ENCODE measurements around the gene ARHGEF12. TPM values are rescaled to one million over a fixed set of nuclear protein-coding genes. Genes with fewer than 3 reads are reported as not detected.

Gene ARHGEF12, protein sequence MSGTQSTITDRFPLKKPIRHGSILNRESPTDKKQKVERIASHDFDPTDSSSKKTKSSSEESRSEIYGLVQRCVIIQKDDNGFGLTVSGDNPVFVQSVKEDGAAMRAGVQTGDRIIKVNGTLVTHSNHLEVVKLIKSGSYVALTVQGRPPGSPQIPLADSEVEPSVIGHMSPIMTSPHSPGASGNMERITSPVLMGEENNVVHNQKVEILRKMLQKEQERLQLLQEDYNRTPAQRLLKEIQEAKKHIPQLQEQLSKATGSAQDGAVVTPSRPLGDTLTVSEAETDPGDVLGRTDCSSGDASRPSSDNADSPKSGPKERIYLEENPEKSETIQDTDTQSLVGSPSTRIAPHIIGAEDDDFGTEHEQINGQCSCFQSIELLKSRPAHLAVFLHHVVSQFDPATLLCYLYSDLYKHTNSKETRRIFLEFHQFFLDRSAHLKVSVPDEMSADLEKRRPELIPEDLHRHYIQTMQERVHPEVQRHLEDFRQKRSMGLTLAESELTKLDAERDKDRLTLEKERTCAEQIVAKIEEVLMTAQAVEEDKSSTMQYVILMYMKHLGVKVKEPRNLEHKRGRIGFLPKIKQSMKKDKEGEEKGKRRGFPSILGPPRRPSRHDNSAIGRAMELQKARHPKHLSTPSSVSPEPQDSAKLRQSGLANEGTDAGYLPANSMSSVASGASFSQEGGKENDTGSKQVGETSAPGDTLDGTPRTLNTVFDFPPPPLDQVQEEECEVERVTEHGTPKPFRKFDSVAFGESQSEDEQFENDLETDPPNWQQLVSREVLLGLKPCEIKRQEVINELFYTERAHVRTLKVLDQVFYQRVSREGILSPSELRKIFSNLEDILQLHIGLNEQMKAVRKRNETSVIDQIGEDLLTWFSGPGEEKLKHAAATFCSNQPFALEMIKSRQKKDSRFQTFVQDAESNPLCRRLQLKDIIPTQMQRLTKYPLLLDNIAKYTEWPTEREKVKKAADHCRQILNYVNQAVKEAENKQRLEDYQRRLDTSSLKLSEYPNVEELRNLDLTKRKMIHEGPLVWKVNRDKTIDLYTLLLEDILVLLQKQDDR (N-terminal part only)
- 27.3 and 29.7 TPM in 2 replicates for total RNA-seq (2014; rRNA removed; shearing (Covaris generic))
- 21.2 and 33.1 TPM in 2 replicates for polyA plus RNA-seq (2015; cell fraction: cytosol; rRNA removed)
- 19.6 and 21.7 TPM in 2 replicates for polyA plus RNA-seq (2015; cell fraction: nucleus; rRNA removed)

DNA sequence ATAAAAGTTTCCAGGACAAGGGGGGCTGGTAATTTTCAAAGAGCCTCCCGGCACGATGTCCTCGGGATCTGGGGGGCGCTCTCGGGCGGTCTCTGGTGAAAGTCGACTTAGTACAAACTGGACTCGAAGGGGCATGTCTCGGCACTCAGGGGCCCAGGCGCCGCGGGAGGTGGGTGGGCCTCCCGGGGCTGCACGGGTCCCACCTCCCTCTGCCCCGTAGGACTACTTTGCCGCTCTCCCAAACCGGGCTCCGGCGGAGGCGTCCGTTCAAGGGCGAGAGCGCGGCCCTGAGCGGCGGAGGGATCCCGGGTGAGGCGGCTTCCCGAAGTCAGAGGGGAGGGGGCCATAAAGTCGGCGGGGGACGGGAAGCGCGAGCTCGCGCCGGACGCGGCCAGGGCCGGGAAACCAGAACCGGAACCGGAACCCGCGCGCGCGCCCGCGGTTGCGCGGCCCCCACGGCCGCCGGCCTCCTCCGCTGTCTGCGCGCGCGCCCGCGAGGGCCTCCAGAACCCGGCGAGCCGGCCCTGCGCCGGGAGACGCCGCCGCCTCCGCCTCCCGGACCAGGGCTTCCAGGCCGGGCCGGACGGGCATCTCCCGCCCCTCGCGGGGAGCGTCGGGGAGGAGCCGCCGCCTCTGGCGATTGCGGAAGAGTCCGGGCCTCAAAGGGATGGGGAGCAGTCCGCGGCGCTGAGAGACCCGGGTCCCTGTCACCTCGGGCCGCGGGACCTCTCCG, at the start of gene ARHGEF12:
TSS of gene ARHGEF12 (plus strand) at position 506 of the 733 bp plus-strand sequence. CDS start 831 bp downstream, outside the sequence.
- in situ Hi-C loops (cut with HindIII; ENCODE audit: low pct_unique_long_range_greater_than_20kb, low sequenced_read_pairs): no loop called here

GRCh38 chr11:120288021-120288420, 48.2 kb upstream of the ARHGEF12 start:
- DNase-seq (ENCODE audit: low read depth, low spot score): no peak
- in situ Hi-C loops (cut with HindIII; ENCODE audit: low pct_unique_long_range_greater_than_20kb, low sequenced_read_pairs): no loop called here

More for the DNA sequence above, at the start of gene ARHGEF12:
- DNase-seq (ENCODE audit: low read depth, low spot score): peak; percentile 90

DNA sequence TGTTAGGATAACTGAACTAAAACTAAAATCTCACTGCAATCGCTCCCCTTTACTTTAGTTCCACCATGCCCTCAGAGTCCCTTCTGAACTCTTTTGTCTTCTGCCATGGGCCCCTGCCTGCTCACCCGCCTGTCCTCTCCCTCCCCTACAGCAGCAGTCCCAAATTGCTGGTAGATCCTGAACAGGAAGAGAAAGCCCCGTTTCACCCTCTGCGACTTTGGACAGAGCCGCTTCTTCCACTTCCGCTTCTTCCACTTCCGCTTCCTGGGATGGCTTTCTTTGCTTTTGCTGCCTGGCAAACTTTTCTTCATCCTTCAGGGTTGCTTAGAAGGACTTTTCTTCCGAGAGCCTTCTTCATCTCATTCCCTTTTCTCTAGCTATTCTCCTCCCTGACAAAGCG, 46.8 kb upstream of the ARHGEF12 start:
- DNase-seq (ENCODE audit: low read depth, low spot score): no peak
- in situ Hi-C loops (cut with HindIII; ENCODE audit: low pct_unique_long_range_greater_than_20kb, low sequenced_read_pairs): no loop called here

GRCh38 chr11:120290956-120291355, 45.3 kb upstream of the ARHGEF12 start:
- no peak for DNase-seq (ENCODE audit: low read depth, low spot score)
- in situ Hi-C loops (cut with HindIII; ENCODE audit: low pct_unique_long_range_greater_than_20kb, low sequenced_read_pairs): no loop called here

GRCh38 chr11:120293038-120293800, 43.0 kb upstream of the ARHGEF12 start:
- no peak for DNase-seq (ENCODE audit: low read depth, low spot score)
- in situ Hi-C loops (cut with HindIII; ENCODE audit: low pct_unique_long_range_greater_than_20kb, low sequenced_read_pairs): no loop called here

- in situ Hi-C loops (cut with HindIII; ENCODE audit: low pct_unique_long_range_greater_than_20kb, low sequenced_read_pairs): no loop called here
- DNase-seq (ENCODE audit: low read depth, low spot score): no peak
Measured at GRCh38 chr11:120294096-120294495, 42.1 kb upstream of the ARHGEF12 start.

- DNase-seq (ENCODE audit: low read depth, low spot score): no peak
- in situ Hi-C loops (cut with HindIII; ENCODE audit: low pct_unique_long_range_greater_than_20kb, low sequenced_read_pairs): no loop called here
Measured at GRCh38 chr11:120295099-120295498, 41.1 kb upstream of the ARHGEF12 start.

DNA sequence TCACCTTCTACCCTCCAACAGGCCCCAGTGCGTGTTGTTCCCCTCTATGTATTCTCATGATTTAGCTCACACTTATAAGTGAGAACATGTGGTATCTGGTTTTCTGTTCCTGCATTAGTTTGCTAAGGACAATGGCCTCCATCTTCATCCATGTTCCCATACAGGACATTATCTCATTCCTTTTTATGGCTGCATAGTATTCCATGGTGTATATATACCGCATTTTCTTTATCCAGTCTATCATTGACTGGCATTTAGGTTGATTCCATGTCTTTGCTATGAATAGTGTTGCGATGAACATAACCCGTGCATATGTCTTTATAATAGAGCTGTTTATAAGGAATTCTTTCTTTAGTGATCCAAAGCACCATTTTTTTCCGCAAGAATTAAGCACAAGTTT, 39.7 kb upstream of the ARHGEF12 start:
- in situ Hi-C loops (cut with HindIII; ENCODE audit: low pct_unique_long_range_greater_than_20kb, low sequenced_read_pairs): no loop called here

GRCh38 chr11:120298461-120298860, 37.8 kb upstream of the ARHGEF12 start:
- no peak for DNase-seq (ENCODE audit: low read depth, low spot score)
- in situ Hi-C loops (cut with HindIII; ENCODE audit: low pct_unique_long_range_greater_than_20kb, low sequenced_read_pairs): no loop called here

More for the DNA sequence above, 39.7 kb upstream of the ARHGEF12 start:
- DNase-seq (ENCODE audit: low read depth, low spot score): no peak

DNA sequence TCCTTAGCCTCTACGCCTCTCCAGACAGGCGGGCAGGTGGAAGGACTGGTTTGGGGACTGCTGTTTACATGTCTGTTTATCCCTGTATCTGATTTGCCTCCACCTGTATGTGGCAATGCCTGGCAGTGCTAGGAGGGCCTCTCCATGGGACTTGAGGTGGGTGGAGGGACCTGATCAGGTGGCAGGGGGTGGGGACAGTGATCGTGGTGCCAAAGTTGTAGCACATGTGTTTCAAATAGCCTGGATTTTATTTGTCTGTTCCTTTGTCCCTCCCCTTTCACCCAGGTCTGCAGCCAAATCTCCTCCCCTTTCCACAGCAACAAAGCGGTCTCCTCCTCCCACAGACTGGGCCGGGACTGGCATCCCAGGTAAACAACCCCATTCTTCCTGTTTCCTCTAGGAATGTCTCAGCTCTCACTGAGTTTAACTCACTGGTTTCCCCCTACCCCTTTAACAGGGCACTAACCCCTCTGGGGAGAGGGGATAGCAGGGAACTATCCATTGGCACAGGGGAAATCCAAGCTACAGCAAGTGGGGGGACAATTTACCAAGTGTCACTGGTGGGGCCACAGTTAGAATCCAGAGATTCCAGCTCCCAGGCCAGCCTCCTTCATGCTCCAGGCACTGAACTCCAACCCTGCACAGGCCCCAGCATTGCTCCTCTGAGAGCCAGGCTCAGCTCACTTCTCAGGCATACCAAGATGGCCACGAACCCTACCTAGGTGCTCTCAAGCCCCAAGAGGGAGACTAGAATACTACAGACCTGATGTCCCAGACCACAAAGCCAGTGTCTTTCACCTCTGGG, 34.0 kb upstream of the ARHGEF12 start:
- DNase-seq (ENCODE audit: low read depth, low spot score): no peak
- in situ Hi-C loops (cut with HindIII; ENCODE audit: low pct_unique_long_range_greater_than_20kb, low sequenced_read_pairs): no loop called here

GRCh38 chr11:120303004-120303637, 33.1 kb upstream of the ARHGEF12 start:
- in situ Hi-C loops (cut with HindIII; ENCODE audit: low pct_unique_long_range_greater_than_20kb, low sequenced_read_pairs): no loop called here
- peak; percentile 80 for DNase-seq (ENCODE audit: low read depth, low spot score)

DNA sequence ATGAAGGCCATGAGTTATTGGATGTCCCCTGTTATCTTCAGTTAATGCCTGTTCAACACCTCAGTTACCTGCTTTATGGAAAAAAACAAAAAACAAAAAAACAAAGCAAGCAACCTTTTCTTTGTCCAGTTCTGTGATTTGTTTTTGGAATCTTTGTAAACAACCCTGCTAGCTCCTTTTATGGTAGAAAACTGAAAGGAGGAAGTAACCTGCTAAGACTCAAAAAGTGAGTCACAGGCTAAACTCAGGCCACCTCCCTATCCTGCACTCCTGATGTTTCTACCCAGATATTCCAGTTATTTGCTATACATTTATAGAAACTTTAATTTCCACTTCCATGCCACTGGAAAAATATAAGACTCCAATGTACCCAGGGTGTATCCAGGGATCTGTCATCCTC, 31.7 kb upstream of the ARHGEF12 start:
- in situ Hi-C loops (cut with HindIII; ENCODE audit: low pct_unique_long_range_greater_than_20kb, low sequenced_read_pairs): no loop called here
- no peak for DNase-seq (ENCODE audit: low read depth, low spot score)

GRCh38 chr11:120305286-120305685, 30.9 kb upstream of the ARHGEF12 start:
- no peak for DNase-seq (ENCODE audit: low read depth, low spot score)
- in situ Hi-C loops (cut with HindIII; ENCODE audit: low pct_unique_long_range_greater_than_20kb, low sequenced_read_pairs): no loop called here

DNA sequence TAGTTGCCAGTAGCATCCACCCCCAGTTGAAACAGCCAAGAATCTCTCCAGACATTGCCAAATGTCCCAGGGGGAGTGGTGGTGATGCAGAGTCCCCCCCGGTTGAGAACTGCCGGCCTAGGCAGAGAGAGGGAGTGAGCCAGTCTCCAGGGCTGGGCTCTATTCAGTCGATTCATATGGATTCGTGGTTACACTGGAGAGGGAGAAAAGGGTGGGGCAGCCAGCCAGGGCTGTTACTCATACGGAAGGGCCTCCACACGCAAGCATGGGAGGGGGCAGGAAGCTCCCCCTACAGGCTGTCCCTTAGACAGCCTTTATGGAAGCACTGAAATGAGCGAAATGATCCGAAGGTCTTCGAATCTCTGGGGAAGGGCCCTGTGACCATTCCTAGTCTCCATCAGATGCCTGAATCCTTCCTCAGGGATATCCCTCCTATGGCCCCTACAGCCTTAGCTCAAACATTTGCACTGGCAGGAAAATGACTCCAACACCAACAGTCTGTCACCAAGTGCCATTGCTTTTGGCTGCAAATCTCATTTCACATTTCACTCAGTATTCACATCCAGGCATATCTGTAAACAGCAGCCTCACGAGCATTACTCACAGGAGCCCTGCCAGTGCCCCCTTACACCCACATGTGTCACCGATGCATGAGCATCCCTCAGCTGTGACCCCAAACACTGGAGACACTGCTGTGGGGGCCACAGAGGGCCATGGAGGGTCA, 29.5 kb upstream of the ARHGEF12 start:
- peak; percentile 57 for DNase-seq (ENCODE audit: low read depth, low spot score)
- in situ Hi-C loops (cut with HindIII; ENCODE audit: low pct_unique_long_range_greater_than_20kb, low sequenced_read_pairs): no loop called here

DNA sequence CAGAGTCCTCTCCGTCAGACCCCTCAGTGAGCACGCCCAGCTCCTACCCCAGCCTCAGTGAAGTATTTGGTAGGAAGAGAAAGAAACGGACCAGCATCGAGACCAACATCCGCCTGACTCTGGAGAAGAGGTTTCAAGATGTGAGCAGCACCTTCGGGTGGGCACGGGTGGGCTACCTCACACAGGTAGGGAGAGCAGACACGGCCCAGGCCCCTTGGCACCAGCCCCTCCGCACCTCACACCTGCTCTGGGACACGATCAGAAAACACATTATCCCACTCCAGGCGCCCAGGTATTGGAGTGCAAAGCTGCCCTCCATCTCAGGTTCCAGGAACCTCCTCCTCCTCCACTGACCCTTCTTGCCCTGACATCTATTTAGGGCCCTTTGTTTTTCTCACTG, 28.7 kb upstream of the ARHGEF12 start:
- no peak for DNase-seq (ENCODE audit: low read depth, low spot score)
- in situ Hi-C loops (cut with HindIII; ENCODE audit: low pct_unique_long_range_greater_than_20kb, low sequenced_read_pairs): no loop called here

All from SK-MEL-5 (cell line).